Measurements from ENCODE around the gene CMC1. TPM values are rescaled to one million over a fixed set of nuclear protein-coding genes. Genes with fewer than 3 reads are reported as not detected.
A peak's percentile ranks its signal among the peaks of the same experiment; 100 is the strongest.

Gene CMC1
- total and polyA plus RNA-seq, 2 experiments from 2014 or later = 0.97 to 70.2 TPM

DNA sequence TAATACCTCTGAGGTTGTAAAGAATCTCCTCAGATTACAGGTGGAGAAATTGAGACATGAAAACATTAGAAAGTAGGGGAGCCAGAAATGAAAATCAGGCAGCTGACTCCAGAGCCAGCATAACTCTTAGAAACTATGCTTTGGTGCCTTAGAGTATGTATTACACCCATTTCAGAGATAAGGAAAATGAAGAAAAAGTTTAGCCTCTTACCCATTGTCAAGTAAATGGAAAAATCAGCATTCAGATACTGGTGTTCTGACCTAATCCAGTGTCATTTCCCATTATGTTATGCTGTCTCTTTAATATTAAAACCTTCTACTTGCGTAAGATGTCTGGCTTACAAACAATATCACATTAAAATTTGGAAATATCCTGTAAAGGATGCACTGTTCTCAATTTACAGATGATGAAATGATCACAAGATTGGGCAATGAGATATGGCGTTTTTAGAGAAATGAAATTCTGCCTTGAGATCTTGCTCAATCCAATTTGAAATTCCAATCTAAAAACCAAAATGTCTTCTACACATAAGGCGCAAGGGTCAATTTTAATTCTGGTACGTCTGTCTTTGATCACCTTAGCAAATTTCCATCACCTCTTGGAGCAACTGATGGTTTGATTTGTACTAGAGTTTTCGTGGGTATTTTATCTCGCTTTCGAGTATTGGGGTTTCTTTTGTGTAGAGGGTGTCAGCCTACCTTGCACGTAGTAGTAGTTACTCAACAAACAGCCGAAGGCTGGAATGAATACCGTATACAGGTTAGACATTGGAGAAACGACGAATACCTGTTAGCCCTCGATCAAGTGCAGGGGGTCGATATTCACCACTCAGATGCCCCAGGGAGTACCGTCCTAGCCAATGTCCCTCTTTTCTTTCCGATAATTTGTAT, 106.2 kb downstream of the CMC1 start:
- H3K27ac ChIP-seq = peak overlapping the region; percentile 100
- in situ Hi-C loops (cut with MboI) = no loop called here
- peaks cover 47% of the 10 kb centered on the region for H3K4me1 ChIP-seq (ENCODE audit: insufficient read depth)
- H3K4me3 ChIP-seq = peak overlapping the region; percentile 88
- H2AFZ ChIP-seq = peak overlapping the region; percentile 82
- TF ChIP-seq EZH2phosphoT487 (IDR thresholded peaks at IDR 0.05; ENCODE audit: insufficient read depth, low read depth) = no peak
- no peak for TF ChIP-seq EZH2 (IDR thresholded peaks at IDR 0.05; ENCODE audit: insufficient read depth, poor library complexity, severe bottlenecking)
- peaks cover 86% of the 10 kb centered on the region for H3K79me2 ChIP-seq (ENCODE audit: insufficient read depth)
- H3K9me3 ChIP-seq (ENCODE audit: low read depth) = no peaks in the 10 kb centered on the region
- H3F3A ChIP-seq (ENCODE audit: insufficient read depth) = peaks cover 17% of the 10 kb centered on the region
- H3K36me3 ChIP-seq (ENCODE audit: low read depth) = 0 out of 2 replicates have a peak, but pooled peaks cover 5% of the 10 kb centered on the region
- 7 to 9% methylated on average over 16 of the region's 16 CpGs for WGBS, 2 experiments (ENCODE audit: low coverage in 1 of 2, low lambda C conversion rate in 2 of 2, missing lambda C conversion rate in 2 of 2)
- peak overlapping the region; percentile 99 for H3K4me2 ChIP-seq (ENCODE audit: unreplicated experiment)
- H3K9ac ChIP-seq = peak overlapping the region; percentile 99
- peak; percentile 76 for DNase-seq
- no peaks in the 10 kb centered on the region for H3K27me3 ChIP-seq (replicated peaks; ENCODE audit: insufficient read depth)
- H4K20me1 ChIP-seq (ENCODE audit: insufficient read depth) = no peaks in the 10 kb centered on the region
- H3K9me2 ChIP-seq (ENCODE audit: insufficient read depth) = no peaks in the 10 kb centered on the region

DNA sequence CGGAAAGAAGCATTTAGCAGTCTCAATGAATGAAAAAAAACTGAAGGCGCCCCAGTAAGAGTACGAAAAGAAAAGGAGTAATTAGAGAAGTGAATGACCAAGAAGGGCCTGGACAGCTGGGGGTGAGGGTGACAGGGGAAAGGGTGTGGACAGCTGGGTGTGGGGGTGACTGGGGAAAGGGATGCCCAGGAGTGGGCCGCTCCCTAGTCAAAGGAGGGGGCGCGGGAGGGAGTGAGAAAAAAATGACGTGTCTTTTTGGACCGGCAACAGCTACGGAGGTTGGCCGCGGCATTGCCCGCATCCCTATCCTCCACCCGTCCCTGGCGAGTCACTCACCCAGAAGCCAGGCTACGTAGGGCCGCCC, 106.8 kb downstream of the CMC1 start:
- 0 to 2% methylated on average over 16 of the region's 16 CpGs for WGBS, 2 experiments (ENCODE audit: low coverage in 1 of 2, low lambda C conversion rate in 2 of 2, missing lambda C conversion rate in 2 of 2)
- Histone ChIP-seq H4K20me1 (ENCODE audit: insufficient read depth) (no peaks in the 10 kb centered on the region), H3K27ac (peak overlapping the region; percentile 100), H2AFZ (peak overlapping the region; percentile 82), H3K9me3 (ENCODE audit: low read depth) (no peaks in the 10 kb centered on the region), H3K9ac (peak overlapping the region; percentile 99), H3F3A (ENCODE audit: insufficient read depth) (peaks cover 12% of the 10 kb centered on the region; the same call in 1 of the 2 replicates), H3K36me3 (ENCODE audit: low read depth) (0 out of 2 replicates have a peak, but pooled peaks cover 8% of the 10 kb centered on the region), H3K4me3 (peak overlapping the region; percentile 88), H3K4me2 (ENCODE audit: unreplicated experiment) (peak overlapping the region; percentile 99), H3K9me2 (ENCODE audit: insufficient read depth) (no peaks in the 10 kb centered on the region), H3K79me2 (ENCODE audit: insufficient read depth) (peaks cover 83% of the 10 kb centered on the region), H3K4me1 (ENCODE audit: insufficient read depth) (peaks cover 41% of the 10 kb centered on the region), H3K27me3 (replicated peaks; ENCODE audit: insufficient read depth) (no peaks in the 10 kb centered on the region)
- no peak for TF ChIP-seq EZH2phosphoT487 (IDR thresholded peaks at IDR 0.05; ENCODE audit: insufficient read depth, low read depth)
- no peak for TF ChIP-seq EZH2 (IDR thresholded peaks at IDR 0.05; ENCODE audit: insufficient read depth, poor library complexity, severe bottlenecking)
- in situ Hi-C loops (cut with MboI) = no loop called here
- peak; percentile 98 for DNase-seq

- Histone ChIP-seq H3K4me1 (ENCODE audit: insufficient read depth) (peaks cover 37% of the 10 kb centered on the region), H4K20me1 (ENCODE audit: insufficient read depth) (no peaks in the 10 kb centered on the region), H3K27me3 (replicated peaks; ENCODE audit: insufficient read depth) (no peaks in the 10 kb centered on the region), H2AFZ (peak within 1 kb of the TSS; percentile 82), H3K4me3 (peak within 1 kb of the TSS; percentile 88), H3K27ac (peak within 1 kb of the TSS; percentile 100), H3K9me3 (ENCODE audit: low read depth) (no peaks in the 10 kb centered on the region), H3K4me2 (ENCODE audit: unreplicated experiment) (peak within 1 kb of the TSS; percentile 99), H3K36me3 (ENCODE audit: low read depth) (peaks cover 13% of the 10 kb centered on the region; the same call in 1 of the 2 replicates), H3K9me2 (ENCODE audit: insufficient read depth) (no peaks in the 10 kb centered on the region), H3K9ac (peak within 1 kb of the TSS; percentile 99), H3F3A (ENCODE audit: insufficient read depth) (peaks cover 12% of the 10 kb centered on the region; the same call in 1 of the 2 replicates), H3K79me2 (ENCODE audit: insufficient read depth) (peaks cover 81% of the 10 kb centered on the region)
- in situ Hi-C loops (cut with MboI) = no loop called here
- WGBS, 2 experiments (ENCODE audit: low coverage in 1 of 2, low lambda C conversion rate in 2 of 2, missing lambda C conversion rate in 2 of 2) = 1% methylated on average over 72 to 82 of the region's 83 CpGs
- DNase-seq = peak; percentile 99
- no peak for TF ChIP-seq EZH2 (IDR thresholded peaks at IDR 0.05; ENCODE audit: insufficient read depth, poor library complexity, severe bottlenecking)
- no peak for TF ChIP-seq EZH2phosphoT487 (IDR thresholded peaks at IDR 0.05; ENCODE audit: insufficient read depth, low read depth)
These were observed 107.4 kb downstream of the CMC1 start, which contains the start of the genes AZI2 and ZCWPW2 for GRCh38 chr3:28348629-28349468. TSS of gene AZI2 (minus strand) at chr3:28348824. CDS start at chr3:28340617, 8,207 bp downstream. TSS of gene ZCWPW2 (plus strand) at chr3:28348721. CDS start at chr3:28413069, 64,348 bp downstream.

- peak overlapping the region; percentile 82 for H2AFZ ChIP-seq
- peak overlapping the region; percentile 100 for H3K27ac ChIP-seq
- H3K4me1 ChIP-seq (ENCODE audit: insufficient read depth) = peaks cover 37% of the 10 kb centered on the region
- H3K9me2 ChIP-seq (ENCODE audit: insufficient read depth) = no peaks in the 10 kb centered on the region
- H3K27me3 ChIP-seq (replicated peaks; ENCODE audit: insufficient read depth) = no peaks in the 10 kb centered on the region
- H4K20me1 ChIP-seq (ENCODE audit: insufficient read depth) = no peaks in the 10 kb centered on the region
- in situ Hi-C loops (cut with MboI) = no loop called here
- peak overlapping the region; percentile 88 for H3K4me3 ChIP-seq
- 3 to 5% methylated on average over 13 of the region's 13 CpGs for WGBS, 2 experiments (ENCODE audit: low coverage in 1 of 2, low lambda C conversion rate in 2 of 2, missing lambda C conversion rate in 2 of 2)
- no peaks in the 10 kb centered on the region for H3K9me3 ChIP-seq (ENCODE audit: low read depth)
- H3K36me3 ChIP-seq (ENCODE audit: low read depth) = peaks cover 16% of the 10 kb centered on the region; the same call in 1 of the 2 replicates
- H3K79me2 ChIP-seq (ENCODE audit: insufficient read depth) = peaks cover 74% of the 10 kb centered on the region
- H3K4me2 ChIP-seq (ENCODE audit: unreplicated experiment) = peak overlapping the region; percentile 99
- peaks cover 12% of the 10 kb centered on the region; the same call in 1 of the 2 replicates for H3F3A ChIP-seq (ENCODE audit: insufficient read depth)
- DNase-seq = peak; percentile 72
- peak overlapping the region; percentile 99 for H3K9ac ChIP-seq
- TF ChIP-seq EZH2phosphoT487 (IDR thresholded peaks at IDR 0.05; ENCODE audit: insufficient read depth, low read depth) (no peak), EZH2 (IDR thresholded peaks at IDR 0.05; ENCODE audit: insufficient read depth, poor library complexity, severe bottlenecking) (no peak)
These were observed 108.1 kb downstream of the CMC1 start for GRCh38 chr3:28349469-28350000.

Other genes starting within 250 kb of the CMC1 start
- gene ZCWPW2, start 107.1 kb downstream of the CMC1 start, total RNA-seq (2014; rRNA removed; shearing (Covaris generic)) = 3.5 and 4.2 TPM in 2 replicates
- gene ZCWPW2, start 107.1 kb downstream of the CMC1 start, polyA plus RNA-seq (2016; fragmentation: Nextera tagmentation; extraction: Ambion mirVana) = 2.1 TPM in 2 replicates
- 33.5 and 42.9 TPM in 2 replicates for gene AZI2, start 107.2 kb downstream of the CMC1 start, total RNA-seq (2014; rRNA removed; shearing (Covaris generic))
- gene AZI2, start 107.2 kb downstream of the CMC1 start, polyA plus RNA-seq (2016; fragmentation: Nextera tagmentation; extraction: Ambion mirVana) = 88.4 and 95.4 TPM in 2 replicates